GM12878 (cell line): ENCODE results near the gene MT1B. TPM values are rescaled to one million over a fixed set of nuclear protein-coding genes. Genes with fewer than 3 reads are reported as not detected.

ENCODE experiments used
- E2F8 ChIP-seq: fragments of 450-650 bp; IDR thresholded peaks from 2 replicates; pipeline ENCODE4 v1.6.1; 2018; ENCODE audit warnings: mild to moderate bottlenecking, low read depth, moderate library complexity; ENCODE audit not compliant: partially characterized antibody
- NR2F1 ChIP-seq: fragments of 450-650 bp; conservative IDR thresholded peaks from 2 replicates; pipeline ENCODE4 v1.6.1; 2017; ENCODE audit warnings: mild to moderate bottlenecking
- RELB ChIP-seq: fragments of 450-650 bp; IDR thresholded peaks from 2 replicates; pipeline ENCODE4 v1.6.1; 2017; ENCODE audit warnings: low read depth, mild to moderate bottlenecking, moderate library complexity
- RFX5 ChIP-seq: IDR thresholded peaks from 2 replicates; pipeline ENCODE4 v1.6.1; 2011; ENCODE audit warnings: low read depth, low read length, improper control_type of control experiment
- TCF7 ChIP-seq: IDR thresholded peaks from 2 replicates; pipeline ENCODE4 v1.6.1; 2014; ENCODE audit warnings: antibody characterized with exemption, borderline replicate concordance
- WRNIP1 ChIP-seq: IDR thresholded peaks from 2 replicates; pipeline ENCODE4 v1.6.1; 2011; ENCODE audit warnings: low read depth, low read length, improper control_type of control experiment, borderline replicate concordance
- ZBTB33 ChIP-seq: fragments of 450-650 bp; IDR thresholded peaks from 2 replicates; pipeline ENCODE4 v1.6.1; 2017; ENCODE audit warnings: mild to moderate bottlenecking
- polyA plus RNA-seq, 11 experiments: library from polyadenylated mRNA; depleted of rRNA in 4 of 11; unstranded in 6 of 11; stranded (reverse) in 5 of 11; fragments of >200 nt; fragmentation: Nextera tagmentation in 4 of 11; fragmentation: Illumina TruSeq in 1 of 11; extraction: Ambion mirVana in 4 of 11; extraction: Trizol in 1 of 11; gene quantifications; 1 replicate in 1 of 11; 2 replicates in 10 of 11; pipeline versions ENCODE4 v1.2.1 to v1.2.3, GENCODE V29; 2011 to 2016; ENCODE audit warnings: inconsistent platforms in 2 of 11, missing spikeins in 2 of 11, low read depth in 1 of 11
- total RNA-seq, 4 experiments: library from RNA; depleted of rRNA in 3 of 4; stranded (reverse); fragments of >200 nt in 3 of 4; fragmentation: Illumina TruSeq in 1 of 4; extraction: Trizol in 1 of 4; gene quantifications; 2 replicates each; pipeline versions ENCODE4 v1.2.1 to v1.2.3, GENCODE V29; 2013 to 2021

The MT1B gene
- total and polyA plus RNA-seq, 10 of the 15 experiments (the other 5 are each of a cell fraction or from before 2014, with no cell fraction given), result not detected

DNA sequence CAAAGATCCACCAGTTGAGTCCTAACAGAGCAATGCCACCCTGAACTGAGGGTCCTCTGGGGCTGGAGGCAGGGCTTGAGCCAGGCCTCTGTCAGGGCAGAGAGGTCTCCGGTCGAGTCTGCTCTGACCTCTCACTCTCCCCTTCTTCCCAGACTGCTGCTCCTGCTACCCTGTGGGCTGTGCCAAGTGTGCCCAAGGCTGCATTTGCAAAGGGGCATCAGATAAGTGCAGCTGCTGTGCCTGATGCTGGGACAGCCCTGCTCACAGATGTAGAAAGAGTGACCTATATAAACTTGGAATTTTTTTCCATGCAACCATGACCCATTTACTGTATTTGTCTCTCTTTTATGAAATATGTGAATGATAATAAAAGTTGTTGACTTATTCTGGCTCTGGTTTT, 2.4 kb upstream of the MT1B start (continued):
- TF ChIP-seq NR2F1 (no peak), TCF7 (no peak), ZBTB33 (no peak), RELB (no peak), RFX5 (no peak), WRNIP1 (no peak), E2F8 (no peak)
- TF ChIP-seq, all 136 proteins: peak for 0
